ENCODE data around the gene PPP1R13B. TPM values are rescaled to one million over a fixed set of nuclear protein-coding genes. Genes with fewer than 3 reads are reported as not detected.
A peak's percentile ranks its signal among the peaks of the same experiment; 100 is the strongest.

Gene PPP1R13B
- total and polyA plus RNA-seq, 2 experiments from 2014 or later: 2.0 to 8.5 TPM

- Mint-ChIP-seq H3K27me3 (ENCODE audit: insufficient read depth, low read depth, poor library complexity) (peaks cover 7% of the 10 kb centered on the region), H3K9me3 (no peaks in the 10 kb centered on the region; the same call in 2 of the 3 replicates), H3K4me1 (peaks cover 14% of the 10 kb centered on the region), H3K27ac (no peak overlapping the region), H3K4me3 (no peak overlapping the region), H3K36me3 (ENCODE audit: low read depth) (no peaks in the 10 kb centered on the region)
- no peak for TF ChIP-seq NANOG (IDR thresholded peaks at IDR 0.05; ENCODE audit: borderline replicate concordance)
- no peak for TF ChIP-seq ZNF462 (CRISPR knock-in tag; IDR thresholded peaks at IDR 0.05)
- no peak for TF ChIP-seq EZH2 (IDR thresholded peaks at IDR 0.05; ENCODE audit: low read depth, unreplicated experiment)
- no peak for TF ChIP-seq ZNF114 (CRISPR knock-in tag; IDR thresholded peaks at IDR 0.05)
- no peak for TF ChIP-seq ZNF331 (CRISPR knock-in tag; IDR thresholded peaks at IDR 0.05; ENCODE audit: low read depth)
- TF ChIP-seq, protein P1, sequence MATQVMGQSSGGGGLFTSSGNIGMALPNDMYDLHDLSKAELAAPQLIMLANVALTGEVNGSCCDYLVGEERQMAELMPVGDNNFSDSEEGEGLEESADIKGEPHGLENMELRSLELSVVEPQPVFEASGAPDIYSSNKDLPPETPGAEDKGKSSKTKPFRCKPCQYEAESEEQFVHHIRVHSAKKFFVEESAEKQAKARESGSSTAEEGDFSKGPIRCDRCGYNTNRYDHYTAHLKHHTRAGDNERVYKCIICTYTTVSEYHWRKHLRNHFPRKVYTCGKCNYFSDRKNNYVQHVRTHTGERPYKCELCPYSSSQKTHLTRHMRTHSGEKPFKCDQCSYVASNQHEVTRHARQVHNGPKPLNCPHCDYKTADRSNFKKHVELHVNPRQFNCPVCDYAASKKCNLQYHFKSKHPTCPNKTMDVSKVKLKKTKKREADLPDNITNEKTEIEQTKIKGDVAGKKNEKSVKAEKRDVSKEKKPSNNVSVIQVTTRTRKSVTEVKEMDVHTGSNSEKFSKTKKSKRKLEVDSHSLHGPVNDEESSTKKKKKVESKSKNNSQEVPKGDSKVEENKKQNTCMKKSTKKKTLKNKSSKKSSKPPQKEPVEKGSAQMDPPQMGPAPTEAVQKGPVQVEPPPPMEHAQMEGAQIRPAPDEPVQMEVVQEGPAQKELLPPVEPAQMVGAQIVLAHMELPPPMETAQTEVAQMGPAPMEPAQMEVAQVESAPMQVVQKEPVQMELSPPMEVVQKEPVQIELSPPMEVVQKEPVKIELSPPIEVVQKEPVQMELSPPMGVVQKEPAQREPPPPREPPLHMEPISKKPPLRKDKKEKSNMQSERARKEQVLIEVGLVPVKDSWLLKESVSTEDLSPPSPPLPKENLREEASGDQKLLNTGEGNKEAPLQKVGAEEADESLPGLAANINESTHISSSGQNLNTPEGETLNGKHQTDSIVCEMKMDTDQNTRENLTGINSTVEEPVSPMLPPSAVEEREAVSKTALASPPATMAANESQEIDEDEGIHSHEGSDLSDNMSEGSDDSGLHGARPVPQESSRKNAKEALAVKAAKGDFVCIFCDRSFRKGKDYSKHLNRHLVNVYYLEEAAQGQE (IDR thresholded peaks at IDR 0.05; ENCODE audit: unreplicated experiment): no peak
- TF ChIP-seq STAT1 (IDR thresholded peaks at IDR 0.05; ENCODE audit: unreplicated experiment): no peak
- TF ChIP-seq, protein P2, sequence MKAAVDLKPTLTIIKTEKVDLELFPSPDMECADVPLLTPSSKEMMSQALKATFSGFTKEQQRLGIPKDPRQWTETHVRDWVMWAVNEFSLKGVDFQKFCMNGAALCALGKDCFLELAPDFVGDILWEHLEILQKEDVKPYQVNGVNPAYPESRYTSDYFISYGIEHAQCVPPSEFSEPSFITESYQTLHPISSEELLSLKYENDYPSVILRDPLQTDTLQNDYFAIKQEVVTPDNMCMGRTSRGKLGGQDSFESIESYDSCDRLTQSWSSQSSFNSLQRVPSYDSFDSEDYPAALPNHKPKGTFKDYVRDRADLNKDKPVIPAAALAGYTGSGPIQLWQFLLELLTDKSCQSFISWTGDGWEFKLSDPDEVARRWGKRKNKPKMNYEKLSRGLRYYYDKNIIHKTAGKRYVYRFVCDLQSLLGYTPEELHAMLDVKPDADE (IDR thresholded peaks at IDR 0.05): no peak
- TF ChIP-seq EZH2phosphoT487 (IDR thresholded peaks at IDR 0.05; ENCODE audit: unreplicated experiment): no peak
- TF ChIP-seq POLR2AphosphoS5 (IDR thresholded peaks at IDR 0.05; ENCODE audit: low read depth): no peak
- no peak for TF ChIP-seq CREB1 (CRISPR knock-in tag; IDR thresholded peaks at IDR 0.05; ENCODE audit: low read depth)
- TF ChIP-seq, protein P3, sequence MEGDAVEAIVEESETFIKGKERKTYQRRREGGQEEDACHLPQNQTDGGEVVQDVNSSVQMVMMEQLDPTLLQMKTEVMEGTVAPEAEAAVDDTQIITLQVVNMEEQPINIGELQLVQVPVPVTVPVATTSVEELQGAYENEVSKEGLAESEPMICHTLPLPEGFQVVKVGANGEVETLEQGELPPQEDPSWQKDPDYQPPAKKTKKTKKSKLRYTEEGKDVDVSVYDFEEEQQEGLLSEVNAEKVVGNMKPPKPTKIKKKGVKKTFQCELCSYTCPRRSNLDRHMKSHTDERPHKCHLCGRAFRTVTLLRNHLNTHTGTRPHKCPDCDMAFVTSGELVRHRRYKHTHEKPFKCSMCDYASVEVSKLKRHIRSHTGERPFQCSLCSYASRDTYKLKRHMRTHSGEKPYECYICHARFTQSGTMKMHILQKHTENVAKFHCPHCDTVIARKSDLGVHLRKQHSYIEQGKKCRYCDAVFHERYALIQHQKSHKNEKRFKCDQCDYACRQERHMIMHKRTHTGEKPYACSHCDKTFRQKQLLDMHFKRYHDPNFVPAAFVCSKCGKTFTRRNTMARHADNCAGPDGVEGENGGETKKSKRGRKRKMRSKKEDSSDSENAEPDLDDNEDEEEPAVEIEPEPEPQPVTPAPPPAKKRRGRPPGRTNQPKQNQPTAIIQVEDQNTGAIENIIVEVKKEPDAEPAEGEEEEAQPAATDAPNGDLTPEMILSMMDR (conservative IDR thresholded peaks at IDR 0.05; ENCODE audit: low read depth in 2 of 2): no peak
- no peak for TF ChIP-seq JUNB (IDR thresholded peaks at IDR 0.05; ENCODE audit: unreplicated experiment)
- no peaks in the 10 kb centered on the region for H4K20me1 ChIP-seq (replicated peaks; ENCODE audit: insufficient read depth)
- no peaks in the 10 kb centered on the region for H3K27me3 ChIP-seq (ENCODE audit: insufficient read depth)
- no peak overlapping the region for H3K4me3 ChIP-seq
- peak overlapping the region; percentile 72; the same call in 1 of the 2 replicates for H2AFZ ChIP-seq
- H3K4me1 ChIP-seq (ENCODE audit: insufficient read depth): no peaks in the 10 kb centered on the region
- H3K9me2 ChIP-seq (ENCODE audit: insufficient read depth): no peaks in the 10 kb centered on the region
- ATAC-seq (no peak), DNase-seq (ENCODE audit: low spot score) (no peak)
- H3K4me2 ChIP-seq: no peak overlapping the region
- H3K79me2 ChIP-seq (replicated peaks; ENCODE audit: insufficient read depth): no peaks in the 10 kb centered on the region
- H3K36me3 ChIP-seq (ENCODE audit: insufficient read depth): no peaks in the 10 kb centered on the region
- H3K27ac ChIP-seq (ENCODE audit: low read depth): no peak overlapping the region
- H3F3A ChIP-seq (replicated peaks; ENCODE audit: low read depth): no peaks in the 10 kb centered on the region
Measured at GRCh38 chr14:103870144-103870876, 22.9 kb upstream of the PPP1R13B start.

All from GM23338 (cell line).